IPS-11a (cell line): ENCODE results near the gene CFAP90.

Experiments
- H3K4me3 ChIP-seq: one replicate; pipeline ENCODE4 v1.5.1; 2013; ENCODE audit warnings: low read depth, low read length, control low read depth

Gene CFAP90, protein sequence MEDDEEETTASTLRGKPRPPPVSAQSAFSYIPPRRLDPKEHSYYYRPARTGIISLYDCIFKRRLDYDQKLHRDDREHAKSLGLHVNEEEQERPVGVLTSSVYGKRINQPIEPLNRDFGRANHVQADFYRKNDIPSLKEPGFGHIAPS

DNA sequence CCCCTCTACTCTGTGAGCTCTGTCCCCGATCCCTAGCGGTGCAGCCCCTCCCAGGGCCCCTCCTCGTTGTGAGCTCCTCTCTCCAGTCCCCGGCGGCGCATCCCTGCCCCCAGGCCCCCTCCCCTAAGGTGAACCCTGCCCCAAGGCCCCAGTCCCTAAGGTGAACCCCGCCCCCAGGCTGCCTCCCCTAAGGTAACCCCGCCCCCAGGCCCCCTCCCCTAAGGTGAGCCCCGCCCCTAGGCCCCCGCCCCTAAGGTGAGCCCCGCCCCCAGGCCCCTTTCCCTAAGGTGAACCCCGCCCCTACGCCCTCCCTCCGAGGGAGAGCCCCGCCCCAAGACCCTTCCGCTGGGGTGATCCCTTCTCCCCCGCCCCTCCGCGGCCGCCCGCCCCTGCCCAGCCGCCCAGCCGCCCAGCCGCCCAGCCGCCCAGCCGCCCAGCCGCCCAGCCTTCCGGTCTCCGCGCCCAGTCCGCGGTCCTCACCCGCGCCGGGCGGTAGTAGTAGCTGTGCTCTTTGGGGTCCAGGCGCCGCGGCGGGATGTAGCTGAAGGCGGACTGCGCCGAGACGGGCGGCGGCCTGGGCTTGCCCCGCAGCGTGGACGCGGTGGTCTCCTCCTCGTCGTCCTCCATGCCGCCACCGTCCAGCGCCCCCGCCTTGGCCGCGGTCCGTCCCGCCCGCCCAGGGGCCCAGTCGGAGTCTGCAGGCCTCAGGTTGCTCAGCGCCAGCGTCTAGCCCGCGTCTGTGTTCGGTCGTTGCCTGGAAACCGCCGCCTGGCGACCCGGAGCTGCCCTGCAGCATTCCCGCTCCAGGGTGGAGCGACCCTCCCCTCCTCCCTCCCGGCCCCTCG lies at the start of gene CFAP90:
Gene CFAP90, minus strand, starts transcription at position 739 of the 845 bp plus-strand sequence. Its CDS starts 112 bp downstream, at position 627.
- H3K4me3 ChIP-seq = peak within 1 kb of the TSS; percentile 56

DNA sequence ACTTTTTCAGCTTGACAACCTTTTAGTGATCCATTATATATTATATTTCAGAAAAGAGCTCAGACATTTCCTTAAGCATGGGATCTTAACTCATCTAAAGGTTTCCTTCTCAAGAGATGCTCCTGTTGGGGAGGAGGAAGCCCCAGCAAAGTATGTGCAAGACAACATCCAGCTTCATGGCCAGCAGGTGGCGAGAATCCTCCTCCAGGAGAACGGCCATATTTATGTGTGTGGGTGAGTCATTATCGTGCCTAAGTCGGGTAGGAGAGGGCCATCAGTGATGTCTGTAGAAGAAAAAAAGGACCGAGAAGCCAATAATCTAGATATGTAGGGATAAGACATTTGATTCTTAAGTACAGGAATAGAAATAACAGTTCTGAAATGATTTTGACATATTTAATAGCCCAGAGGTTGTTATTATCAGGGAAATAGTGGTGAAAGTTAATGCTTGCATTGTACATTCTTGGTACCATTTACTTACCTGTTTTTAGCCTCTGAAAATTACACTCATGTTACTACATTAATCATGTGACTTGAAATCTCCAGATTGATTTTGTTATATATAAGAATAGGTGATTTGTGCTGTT lies 46.2 kb upstream of the CFAP90 start:
- H3K4me3 ChIP-seq = no peak overlapping the region

DNA sequence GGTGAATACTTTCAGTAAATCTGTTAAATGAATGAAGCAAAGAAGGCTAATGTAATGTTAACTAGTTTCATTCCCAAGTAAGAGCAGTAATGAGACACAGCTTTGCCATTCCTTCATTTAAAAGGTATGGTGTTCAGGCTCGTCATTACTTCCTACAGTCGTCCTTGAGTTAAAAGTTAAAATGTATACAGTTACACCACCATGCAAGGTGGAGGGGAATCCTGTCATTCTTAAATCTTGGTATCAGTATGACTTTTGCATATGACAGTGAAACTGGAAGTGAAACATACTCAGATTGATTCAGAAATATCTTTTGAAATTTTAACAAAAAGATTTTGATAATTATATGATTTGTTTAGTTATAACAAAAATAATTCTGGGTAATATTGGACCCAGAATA lies 43.9 kb upstream of the CFAP90 start:
- H3K4me3 ChIP-seq = no peak overlapping the region

DNA sequence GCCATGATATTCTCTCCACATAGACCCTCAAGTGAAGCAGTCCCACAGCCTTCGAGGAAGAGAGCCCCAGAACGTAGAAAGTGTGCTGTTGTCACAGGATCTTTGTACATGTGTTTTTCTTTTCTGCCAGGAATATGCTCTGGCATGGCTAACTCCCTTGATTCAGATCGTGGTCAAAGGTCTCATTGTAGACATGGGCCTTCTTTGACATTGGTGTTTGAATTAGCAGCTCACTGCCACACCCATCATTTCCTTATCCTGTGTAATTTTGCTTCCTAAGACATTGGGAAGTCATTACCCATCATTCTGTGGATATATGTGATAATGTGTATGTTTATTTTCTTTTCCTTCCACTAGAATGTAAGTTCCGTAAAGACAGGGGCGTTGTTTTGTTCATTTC lies 43.5 kb upstream of the CFAP90 start:
- H3K4me3 ChIP-seq = no peak overlapping the region

DNA sequence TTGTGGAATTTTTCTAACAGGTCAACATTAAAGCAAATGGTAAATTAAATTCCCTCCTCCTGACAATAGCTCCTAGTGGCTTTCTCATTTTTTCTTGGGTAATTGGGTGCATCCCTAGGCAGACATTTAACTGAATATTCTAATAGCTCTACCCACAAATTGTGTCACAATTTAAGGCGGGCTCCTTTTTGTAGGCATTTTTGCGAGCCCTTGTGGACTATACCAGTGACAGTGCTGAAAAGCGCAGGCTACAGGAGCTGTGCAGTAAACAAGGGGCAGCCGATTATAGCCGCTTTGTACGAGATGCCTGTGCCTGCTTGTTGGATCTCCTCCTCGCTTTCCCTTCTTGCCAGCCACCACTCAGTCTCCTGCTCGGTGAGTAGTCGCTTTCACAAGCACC lies 38.0 kb upstream of the CFAP90 start:
- no peak overlapping the region for H3K4me3 ChIP-seq

DNA sequence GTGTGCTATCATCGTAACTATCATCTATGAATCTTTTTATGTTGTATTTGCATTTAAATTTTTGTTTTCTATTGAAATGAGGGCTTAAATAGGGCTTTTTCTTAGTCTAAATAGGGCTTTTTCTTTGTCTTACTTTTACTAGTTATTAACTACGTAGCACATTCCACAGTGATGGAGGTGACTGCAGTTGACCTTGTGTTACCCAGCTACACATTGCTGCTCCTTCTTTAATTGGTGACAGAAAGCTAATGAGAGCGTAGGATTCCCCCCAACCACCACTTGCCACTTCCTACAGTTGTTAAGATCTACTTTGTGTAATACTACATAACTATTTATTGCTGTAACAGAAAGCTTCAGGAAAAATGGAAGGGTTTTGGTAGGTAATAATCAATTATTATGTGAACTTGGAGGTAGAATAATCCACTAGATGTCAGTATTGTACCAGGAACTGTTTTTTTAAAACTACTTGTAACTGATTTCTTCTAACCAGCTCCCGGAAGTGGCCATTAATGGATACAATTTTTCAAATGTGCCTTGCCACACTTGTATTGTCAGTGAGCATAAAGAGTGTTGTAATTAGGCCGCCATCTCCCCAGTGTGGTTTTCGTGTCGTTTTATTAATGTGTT lies 36.0 kb upstream of the CFAP90 start:
- H3K4me3 ChIP-seq = no peak overlapping the region

DNA sequence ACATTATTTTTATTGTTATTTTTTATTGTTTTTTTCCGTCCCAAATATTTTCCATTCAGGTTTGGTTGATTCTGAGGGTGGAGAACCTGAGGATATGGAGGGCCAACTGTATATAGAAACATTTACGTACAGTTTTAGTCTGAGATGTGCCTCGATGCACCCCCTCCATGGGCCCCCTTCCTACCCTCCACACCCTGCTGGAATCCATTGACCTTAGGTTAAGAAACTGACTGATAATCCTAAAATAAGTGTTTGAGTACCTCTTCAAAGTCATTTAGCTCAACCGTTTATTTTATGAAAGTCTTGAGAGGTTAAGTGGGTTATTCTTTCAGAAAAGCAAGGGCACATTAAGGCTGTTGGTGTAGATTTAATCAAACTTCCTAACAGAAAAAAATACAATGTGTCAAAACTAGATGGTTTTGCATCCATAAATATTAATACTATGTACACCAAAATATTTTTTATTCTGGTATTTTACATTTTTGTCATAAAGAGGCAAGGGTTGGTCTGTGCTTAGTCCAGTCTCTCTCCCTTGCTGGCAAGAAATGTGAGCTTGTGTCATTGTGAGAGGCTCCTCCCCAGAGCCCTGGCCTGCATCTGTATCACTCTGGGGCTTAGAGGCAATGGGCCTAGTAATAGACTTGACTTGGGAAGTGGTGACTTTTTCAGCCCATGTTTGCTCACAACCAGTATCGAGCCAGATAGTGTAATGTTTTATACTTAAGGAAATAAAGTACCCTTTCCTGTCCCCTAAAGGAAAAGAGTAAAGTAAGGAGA lies 33.7 kb upstream of the CFAP90 start:
- H3K4me3 ChIP-seq = no peak overlapping the region

DNA sequence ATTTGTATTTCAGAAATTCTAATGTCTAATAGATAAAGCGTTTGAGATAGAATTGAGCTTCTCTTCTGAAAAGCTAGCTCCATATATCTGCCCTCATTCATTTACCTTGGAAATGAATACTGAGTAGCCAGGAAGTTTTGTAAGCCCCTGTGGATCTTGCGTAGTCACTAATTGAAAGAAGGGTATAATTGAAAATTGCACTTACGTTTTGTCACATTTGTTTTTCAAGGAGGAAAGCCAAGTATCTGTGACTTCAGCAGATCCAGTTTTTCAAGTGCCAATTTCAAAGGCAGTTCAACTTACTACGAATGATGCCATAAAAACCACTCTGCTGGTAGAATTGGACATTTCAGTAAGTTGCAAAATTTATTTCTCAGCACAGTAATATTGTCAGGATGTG lies 32.0 kb upstream of the CFAP90 start:
- H3K4me3 ChIP-seq = no peak overlapping the region

DNA sequence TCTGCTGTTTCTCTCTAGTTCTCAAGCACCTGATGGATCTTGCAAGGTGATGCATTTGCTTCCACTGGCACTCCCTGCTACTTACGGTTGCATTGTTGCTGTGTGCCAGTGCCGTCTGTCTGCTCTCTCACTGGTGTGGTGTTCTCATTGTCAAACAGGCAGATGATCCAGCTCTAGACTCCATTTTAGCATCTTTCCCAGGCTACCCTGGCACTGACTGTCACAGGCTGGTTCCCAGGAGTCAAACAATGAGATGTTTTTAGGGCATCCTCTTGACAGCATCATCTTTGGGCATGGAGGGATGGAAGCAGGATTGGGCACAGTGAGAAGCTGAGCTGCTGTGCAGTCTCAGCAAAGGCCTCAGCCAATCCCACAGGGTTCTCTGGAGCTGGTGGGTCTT lies 30.9 kb upstream of the CFAP90 start:
- H3K4me3 ChIP-seq = no peak overlapping the region

DNA sequence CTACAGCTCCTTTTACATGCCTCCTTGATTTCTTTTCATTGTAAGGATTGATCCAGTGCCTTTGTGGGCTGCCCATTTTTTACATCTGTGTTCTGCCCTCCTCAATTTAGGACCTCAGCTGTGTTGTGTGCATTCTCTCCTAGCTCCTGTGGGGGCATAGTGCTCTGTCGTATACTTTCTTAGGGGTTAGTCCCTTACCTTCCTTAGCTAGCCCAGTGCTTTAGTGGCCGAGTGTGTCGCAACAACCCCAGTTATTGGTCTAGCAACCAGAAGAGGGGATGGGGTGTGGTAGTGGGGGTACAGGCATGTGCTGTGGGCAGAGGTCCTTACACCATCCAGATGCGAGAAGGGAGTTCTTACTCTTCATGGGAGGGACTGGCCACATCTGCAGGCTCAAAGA lies 30.2 kb upstream of the CFAP90 start:
- no peak overlapping the region for H3K4me3 ChIP-seq

DNA sequence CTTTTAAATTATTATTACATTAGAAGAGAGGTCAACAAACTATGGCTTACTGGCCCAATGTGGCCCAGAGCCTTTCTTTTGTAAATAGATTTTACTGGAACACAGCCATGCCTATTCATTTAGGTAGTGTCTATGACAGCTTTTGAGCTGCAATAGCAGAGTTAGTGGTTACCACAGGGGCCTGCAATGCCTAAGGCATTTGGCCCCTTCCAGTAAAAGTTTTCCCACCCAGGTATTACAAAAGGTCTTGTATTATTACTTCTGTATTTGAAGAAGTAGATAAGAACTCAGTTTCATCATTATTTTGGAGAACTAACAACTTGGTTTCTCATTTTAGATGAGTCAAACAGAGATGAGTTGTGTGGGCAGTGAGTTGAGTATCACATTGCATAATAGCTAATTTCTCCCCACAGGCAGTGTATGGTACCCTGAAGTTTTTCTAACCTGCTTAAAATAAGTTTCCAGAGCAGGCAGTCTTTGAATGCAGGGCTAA lies 27.5 kb upstream of the CFAP90 start:
- H3K4me3 ChIP-seq = no peak overlapping the region

DNA sequence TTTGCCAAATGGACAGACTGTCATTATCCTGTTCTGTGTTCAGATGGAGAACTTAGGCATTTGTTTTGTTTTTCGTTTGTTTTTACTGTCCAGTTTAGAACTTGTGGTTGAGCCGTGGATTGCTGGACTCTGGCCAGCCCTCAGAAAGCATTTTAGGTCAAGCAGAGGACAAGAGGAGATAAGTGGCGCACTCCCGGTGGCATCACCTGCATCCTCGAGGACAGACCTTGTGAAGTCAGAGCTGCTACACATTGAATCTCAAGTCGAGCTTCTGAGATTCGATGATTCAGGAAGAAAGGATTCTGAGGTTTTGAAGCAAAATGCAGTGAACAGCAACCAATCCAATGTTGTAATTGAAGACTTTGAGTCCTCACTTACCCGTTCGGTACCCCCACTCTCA lies 26.9 kb upstream of the CFAP90 start:
- H3K4me3 ChIP-seq = no peak overlapping the region

DNA sequence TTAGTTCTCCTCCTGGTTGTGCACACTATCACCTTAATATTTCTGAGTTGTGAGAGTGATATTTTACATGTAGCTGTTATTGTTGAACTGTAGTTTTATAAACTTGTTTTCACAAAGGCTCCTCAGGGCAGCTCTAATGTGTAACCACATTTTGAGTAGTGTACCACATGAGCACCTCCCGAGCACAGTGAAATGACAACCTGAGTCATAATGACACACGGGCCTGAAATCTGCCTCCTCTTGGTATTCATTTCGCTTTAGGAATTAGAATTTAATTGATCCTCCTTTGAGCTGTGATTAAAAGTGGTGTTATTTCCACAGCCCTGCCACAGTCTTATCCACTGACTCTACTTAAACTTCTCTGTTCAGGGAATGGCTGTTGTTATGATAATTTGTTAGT lies 25.9 kb upstream of the CFAP90 start:
- no peak overlapping the region for H3K4me3 ChIP-seq

DNA sequence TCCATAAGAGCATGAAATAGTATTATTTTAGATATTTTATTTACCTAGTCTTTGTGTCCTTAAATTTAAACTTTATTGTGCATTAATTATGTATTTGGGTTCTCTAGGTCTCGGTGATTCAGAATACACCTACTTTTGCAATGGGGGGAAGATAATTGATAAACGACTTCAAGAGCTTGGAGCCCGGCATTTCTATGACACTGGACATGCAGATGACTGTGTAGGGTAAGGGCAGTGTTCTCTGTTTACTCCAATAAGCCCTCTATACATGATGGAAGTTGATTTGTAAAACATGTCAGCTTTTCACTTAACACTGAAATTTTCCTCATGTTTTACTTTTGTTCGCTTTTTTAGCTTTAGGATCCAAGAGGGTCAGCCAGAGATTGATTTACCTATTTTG lies 24.2 kb upstream of the CFAP90 start:
- no peak overlapping the region for H3K4me3 ChIP-seq

DNA sequence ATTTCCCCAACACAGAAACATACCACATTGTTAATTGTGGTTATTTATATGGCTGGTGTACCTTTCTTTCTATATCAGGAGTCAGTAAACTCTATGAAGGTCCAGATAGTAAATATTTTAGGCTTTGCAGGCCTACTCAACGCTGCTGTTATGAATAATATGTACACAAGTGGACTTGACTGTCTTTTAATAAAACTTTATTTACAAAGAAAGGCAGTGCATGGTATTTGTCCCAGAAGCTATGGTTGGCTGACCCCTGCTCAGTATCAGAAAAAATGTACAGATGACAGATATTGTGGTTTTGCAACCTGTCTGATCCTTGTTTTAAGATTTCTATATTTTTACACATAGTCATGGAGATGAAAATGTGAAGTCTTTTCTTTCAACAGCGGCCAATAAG lies 23.7 kb upstream of the CFAP90 start:
- H3K4me3 ChIP-seq = no peak overlapping the region

DNA sequence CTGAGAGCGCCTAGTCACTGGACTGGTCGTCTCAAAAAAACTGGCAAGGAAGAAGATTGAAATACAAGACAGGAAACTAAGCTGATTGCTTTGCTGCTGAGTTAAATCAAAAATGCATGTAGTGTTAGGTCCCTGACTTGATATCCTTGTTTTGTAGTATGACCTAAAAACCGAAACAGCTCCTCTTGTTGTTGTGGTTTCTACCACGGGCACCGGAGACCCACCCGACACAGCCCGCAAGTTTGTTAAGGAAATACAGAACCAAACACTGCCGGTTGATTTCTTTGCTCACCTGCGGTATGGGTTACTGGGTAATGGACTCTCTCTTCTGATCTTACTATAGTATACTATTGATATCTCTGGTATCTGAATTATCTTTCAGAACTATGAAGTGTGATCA lies 22.3 kb upstream of the CFAP90 start:
- no peak overlapping the region for H3K4me3 ChIP-seq

DNA sequence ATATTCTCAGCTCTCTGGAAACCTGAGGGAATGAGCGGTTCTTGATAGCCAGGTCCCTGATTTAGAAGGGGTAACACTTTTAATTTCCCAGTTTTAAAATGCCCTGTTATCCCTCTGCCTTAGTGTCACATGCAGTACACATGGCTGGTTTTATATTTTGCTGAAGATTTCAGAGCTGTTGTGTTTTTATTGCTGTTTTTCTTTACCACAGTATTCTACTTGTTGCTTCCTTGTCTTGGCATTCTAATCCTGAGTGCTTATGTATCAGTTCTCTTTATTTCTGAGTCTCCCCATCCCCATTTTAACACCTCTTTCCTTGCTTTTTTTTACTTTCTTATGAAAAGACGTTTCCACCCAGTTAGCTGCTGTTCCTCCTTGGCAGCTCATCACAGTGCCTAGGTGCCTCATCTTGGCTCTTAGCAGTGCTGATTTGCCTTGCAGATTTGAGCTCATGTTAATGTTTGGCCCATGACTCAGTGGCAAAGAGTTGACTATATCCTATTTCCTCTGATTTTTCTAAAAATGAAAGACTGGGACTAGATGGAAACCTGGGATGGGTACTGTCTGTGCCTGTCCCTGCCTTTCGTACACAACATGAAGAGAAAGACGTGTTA lies 21.7 kb upstream of the CFAP90 start:
- no peak overlapping the region for H3K4me3 ChIP-seq

DNA sequence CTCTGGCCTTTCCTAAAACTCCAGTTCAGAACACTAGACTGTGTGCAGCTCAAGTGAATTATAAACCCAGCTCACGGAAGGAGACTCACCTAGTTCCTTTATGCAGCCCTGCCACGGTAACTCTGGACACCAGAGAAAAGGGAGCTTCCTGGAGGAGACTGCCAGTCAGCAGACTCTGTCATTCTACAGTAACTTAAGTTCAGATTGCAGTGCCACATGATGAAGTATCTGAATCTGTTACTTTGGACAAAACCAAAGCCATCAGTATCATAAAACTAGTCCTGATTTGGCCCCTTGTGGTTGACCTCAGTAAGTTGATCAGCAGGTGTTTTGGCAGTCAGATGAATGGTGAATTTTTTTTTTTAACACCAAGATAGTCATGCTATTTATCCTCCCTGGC lies 20.7 kb upstream of the CFAP90 start:
- no peak overlapping the region for H3K4me3 ChIP-seq

DNA sequence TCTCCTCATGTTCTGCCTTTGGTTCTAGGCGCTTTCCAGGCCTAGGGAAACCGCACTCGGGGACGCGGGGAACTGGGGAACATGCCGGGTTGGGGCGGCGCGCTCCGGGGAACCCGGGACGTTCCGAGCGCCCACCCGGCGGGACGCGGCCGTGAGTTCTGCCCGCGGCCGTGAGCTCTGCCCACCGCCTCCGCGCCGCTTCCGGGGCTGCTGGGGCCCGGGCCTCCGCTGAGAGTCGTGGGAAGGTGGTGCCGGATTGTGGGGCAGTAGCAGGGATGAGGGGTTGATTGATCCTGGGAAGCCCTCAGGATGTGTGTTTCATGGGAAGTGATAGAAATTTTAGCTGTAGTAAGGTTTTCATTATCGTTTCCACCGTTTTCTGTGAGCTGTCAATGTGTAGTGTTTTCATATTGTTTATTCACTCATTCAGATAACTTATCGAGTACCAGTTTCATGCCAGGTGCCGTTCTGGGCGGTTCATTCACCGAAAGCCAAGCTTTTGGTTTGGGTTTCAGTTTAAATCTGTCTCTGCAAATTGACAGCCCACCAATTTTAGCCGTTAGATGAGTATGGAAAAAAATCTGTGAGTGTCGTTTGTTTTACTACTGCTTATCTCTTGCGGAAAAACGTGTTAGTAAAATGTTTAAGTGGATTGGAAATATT lies 18.7 kb upstream of the CFAP90 start:
- H3K4me3 ChIP-seq = peak overlapping the region; percentile 78
